Heart left ventricle (tissue), 16 donors: Measurements from ENCODE around the gene SEH1L. TPM values are rescaled to one million over a fixed set of nuclear protein-coding genes. Genes with fewer than 3 reads are reported as not detected.
A peak's percentile ranks its signal among the peaks of the same experiment; 100 is the strongest.
"Not testable (repeated sequence)": the region's sequence is repeated elsewhere in the genome, so short reads cannot be mapped to it uniquely, and the experiment has no call there.

Source experiments
- ATAC-seq, 4 donors: fragments of 200-7000 bp; cut with Tn5 transposase; one replicate each; pipeline ENCODE4 v1.9.1; 2020 to 2022; ENCODE audit warnings: moderate library complexity in 4 of 4, mild to moderate bottlenecking in 3 of 4, moderate number of reproducible peaks in 1 of 4
- DNase-seq, 5 donors: peaks; one replicate each; pipeline ENCODE4 v3.0.0-alpha.2; 2020
- H3K27ac ChIP-seq, 12 donors: fragments of 200-600 bp; sonication (generic) in 4 of 12; one replicate each; pipeline versions ENCODE4 v1.5.0 to v1.8.0; 2016 to 2022; ENCODE audit warnings: mild to moderate bottlenecking in 2 of 12
- H3K27me3 ChIP-seq, 9 donors: fragments of 200-600 bp; sonication (generic) in 2 of 9; one replicate each; pipeline versions ENCODE4 v1.5.1 to v1.8.0; 2016 to 2022; ENCODE audit warnings: mild to moderate bottlenecking in 3 of 9
- H3K36me3 ChIP-seq, 9 donors: fragments of 200-600 bp; sonication (generic) in 2 of 9; one replicate each; pipeline versions ENCODE4 v1.5.0 to v1.8.0; 2018 to 2022; ENCODE audit warnings: mild to moderate bottlenecking in 2 of 9
- H3K4me1 ChIP-seq, 12 donors: fragments of 200-600 bp; sonication (generic) in 4 of 12; one replicate each; pipeline versions ENCODE4 v1.5.0 to v1.8.0; 2016 to 2022; ENCODE audit warnings: mild to moderate bottlenecking in 3 of 12
- H3K4me3 ChIP-seq, 12 donors: fragments of 200-600 bp; sonication (generic) in 4 of 12; one replicate each; pipeline versions ENCODE4 v1.5.0 to v1.8.0; 2017 to 2022; ENCODE audit warnings: mild to moderate bottlenecking in 9 of 12, moderate library complexity in 4 of 12
- H3K9me3 ChIP-seq, 12 donors: fragments of 200-600 bp; sonication (generic) in 4 of 12; one replicate each; pipeline versions ENCODE4 v1.5.0 to v1.8.0; 2016 to 2022; ENCODE audit warnings: mild to moderate bottlenecking in 1 of 12
- POLR2A ChIP-seq, 2 donors: fragments of 450-650 bp; IDR thresholded peaks; one replicate each; pipeline ENCODE4 v1.6.1; 2017; ENCODE audit warnings: antibody characterized with exemption in 2 of 2, mild to moderate bottlenecking in 2 of 2, moderate library complexity in 2 of 2
- WGBS, 4 donors: extraction: QIAGEN DNeasy Blood & Tissue Kit in 2 of 4; methylation state at CpG; one replicate each; pipeline versions ENCODE4 v1.1.5 to v1.1.7; 2013 to 2018; 5-methylcytosine and 5-hydroxymethylcytosine counted together
- intact Hi-C, 10 donors: fragments of 100-400 bp; cut with DNase I; formaldehyde crosslinking; loops; one replicate each; pipeline versions ENCODE4 v1.11.1 to v1.14.2; 2022
- polyA plus RNA-seq, 2 donors: library from polyadenylated mRNA; stranded (reverse); fragments of 200-250 nt; gene quantifications; one replicate each; pipeline ENCODE4 v1.2.3, GENCODE V29; 2013
- total RNA-seq, 9 donors: library from RNA; depleted of rRNA in 2 of 9; stranded (reverse); fragments of >200 nt in 2 of 9; fragmentation: NEBNext Ultra II Directional in 3 of 9; extraction: Animal tissue kit (Norgen Biotek cat#: 25700) in 3 of 9; gene quantifications; one replicate each; pipeline versions ENCODE4 v1.1.0 to v1.2.4, GENCODE V29; 2016 to 2023
- TF ChIP-seq, protein P1 (sequence below), 12 donors: fragments of 200-600 bp; sonication (generic) in 4 of 12; IDR thresholded peaks; one replicate each; pipeline versions ENCODE4 v1.5.0 to v1.8.0; 2018 to 2022; ENCODE audit warnings: antibody characterized with exemption in 12 of 12, mild to moderate bottlenecking in 5 of 12
- donor health status: ischemic (EF 13 %, LVEDD 7.1; RV severe dilation, severe dysfunction).
- donor health status: healthy with polysubstance abuse.
- donor health status: DM: no; HTN: yes; CAD: no.
- donor health status: DM: no; HTN: no; CAD: no.
- donor health status: ischemic (EF 25% LVEDD 6.9; RV normal size, moderate dysfunction).
- donor health status: ischemic (EF 25% LVEDD 5.7; RV mildly dilated, moderate dysfunction).
- donor health status: healthy.
- donor health status: DM: yes; HTN: yes; CAD: no.
- donor health status: ischemic (EF 35%, LVEDD 5.7; RV mildly dilated, moderate dysfunction).
- donor health status: nonischemic (EF 11% LVEDD 7.7; RV severe dilation, severe dysfunction).
- donor health status: DM: yes; HTN: yes; CAD: no.
- donor health status: PGD.
- donor health status: ischemic (EF 29% LVEDD 5.4; RV normal size, mild dysfunction).
- donor health status: nonischemic (EF 23%, LVEDD 6.1; RV moderate dilation, normal function).

SEH1L gene
- total and polyA plus RNA-seq, 11 donors, result 8.6 to 39.9 (median 18.5) TPM

- no peak overlapping the region for H3K4me3 ChIP-seq
- peaks cover 0 to 58% (median 30%) of the 10 kb centered on the region in 12 donors for H3K4me1 ChIP-seq
- DNase-seq (no peak), ATAC-seq (no peak)
- H3K36me3 ChIP-seq, result peaks cover 0 to 4% (median 0%) of the 10 kb centered on the region in 9 donors
- intact Hi-C loops, result loop anchor here in 3 of 10 donors (5.0 to 10.0 kb wide), 4 partner anchors 41 to 731 kb away; partner anchors contain the start of genes FAM210A (in 1 of the 3), RNMT (in 1 of the 3) and SEH1L (in 1 of the 3)
- H3K27ac ChIP-seq, result no peak overlapping the region
- WGBS, 4 donors, result 81 to 88% (median 87%) methylated on average over 1 to 2 of the region's 2 CpGs
- no peak for TF ChIP-seq POLR2A (IDR thresholded peaks at IDR 0.05)
- H3K9me3 ChIP-seq, result no peaks in the 10 kb centered on the region
- no peaks in the 10 kb centered on the region for H3K27me3 ChIP-seq
These were observed 45.6 kb downstream of the SEH1L start for GRCh38 chr18:12993439-12993838.

DNA sequence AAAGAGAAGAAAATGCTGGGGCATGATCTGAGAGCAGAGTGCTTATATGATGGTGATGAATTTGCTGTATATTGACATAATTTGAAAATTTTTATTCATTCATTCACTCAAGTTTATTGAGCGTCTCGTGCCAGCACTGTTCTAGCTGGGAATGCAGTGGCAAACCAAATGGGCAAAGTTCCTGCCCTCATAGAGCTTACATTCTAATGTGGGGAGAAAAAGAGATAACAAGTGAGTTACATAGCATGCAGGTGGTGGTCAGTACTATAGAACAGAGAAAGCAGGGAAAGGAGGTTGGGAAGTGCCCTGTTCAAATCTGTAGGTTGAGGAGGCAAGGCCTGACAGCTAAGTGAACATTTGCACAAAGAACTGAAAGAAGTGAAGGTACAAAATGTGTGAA lies 47.6 kb downstream of the SEH1L start:
- no peak for DNase-seq
- intact Hi-C loops, result loop anchor here in 1 of 10 donors (10.0 kb wide), 2 partner anchors 549 to 729 kb away; partner anchors contain the start of genes FAM210A and RNMT
- Histone ChIP-seq H3K27me3 (no peaks in the 10 kb centered on the region), H3K4me1 (peaks cover 0 to 57% (median 28%) of the 10 kb centered on the region in 12 donors), H3K4me3 (no peak overlapping the region), H3K9me3 (no peaks in the 10 kb centered on the region), H3K27ac (no peak overlapping the region), H3K36me3 (peaks cover 0 to 13% (median 3%) of the 10 kb centered on the region in 9 donors)
- ATAC-seq, result no peak
- TF ChIP-seq, protein P1, sequence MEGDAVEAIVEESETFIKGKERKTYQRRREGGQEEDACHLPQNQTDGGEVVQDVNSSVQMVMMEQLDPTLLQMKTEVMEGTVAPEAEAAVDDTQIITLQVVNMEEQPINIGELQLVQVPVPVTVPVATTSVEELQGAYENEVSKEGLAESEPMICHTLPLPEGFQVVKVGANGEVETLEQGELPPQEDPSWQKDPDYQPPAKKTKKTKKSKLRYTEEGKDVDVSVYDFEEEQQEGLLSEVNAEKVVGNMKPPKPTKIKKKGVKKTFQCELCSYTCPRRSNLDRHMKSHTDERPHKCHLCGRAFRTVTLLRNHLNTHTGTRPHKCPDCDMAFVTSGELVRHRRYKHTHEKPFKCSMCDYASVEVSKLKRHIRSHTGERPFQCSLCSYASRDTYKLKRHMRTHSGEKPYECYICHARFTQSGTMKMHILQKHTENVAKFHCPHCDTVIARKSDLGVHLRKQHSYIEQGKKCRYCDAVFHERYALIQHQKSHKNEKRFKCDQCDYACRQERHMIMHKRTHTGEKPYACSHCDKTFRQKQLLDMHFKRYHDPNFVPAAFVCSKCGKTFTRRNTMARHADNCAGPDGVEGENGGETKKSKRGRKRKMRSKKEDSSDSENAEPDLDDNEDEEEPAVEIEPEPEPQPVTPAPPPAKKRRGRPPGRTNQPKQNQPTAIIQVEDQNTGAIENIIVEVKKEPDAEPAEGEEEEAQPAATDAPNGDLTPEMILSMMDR (IDR thresholded peaks at IDR 0.05), result no peak
- TF ChIP-seq POLR2A (IDR thresholded peaks at IDR 0.05), result no peak
- 66 to 100% (median 85%) methylated on average over 2 of the region's 2 CpGs for WGBS, 4 donors

- Histone ChIP-seq H3K4me1 (peaks cover 0 to 54% (median 26%) of the 10 kb centered on the region in 12 donors), H3K27ac (no peak overlapping the region), H3K4me3 (no peak overlapping the region), H3K36me3 (peaks cover 0 to 19% (median 6%) of the 10 kb centered on the region in 9 donors), H3K9me3 (no peaks in the 10 kb centered on the region), H3K27me3 (no peaks in the 10 kb centered on the region)
- DNase-seq, result no peak
- ATAC-seq, result no peak
- WGBS, 4 donors, result 89 to 95% (median 93%) methylated on average over 6 of the region's 6 CpGs
- TF ChIP-seq, protein P1 (IDR thresholded peaks at IDR 0.05), result no peak
- no peak for TF ChIP-seq POLR2A (IDR thresholded peaks at IDR 0.05)
- intact Hi-C loops, result loop anchor here in 1 of 10 donors (10.0 kb wide), 2 partner anchors 549 to 729 kb away; partner anchors contain the start of genes FAM210A and RNMT
These were observed 48.2 kb downstream of the SEH1L start for GRCh38 chr18:12995952-12996477.

DNA sequence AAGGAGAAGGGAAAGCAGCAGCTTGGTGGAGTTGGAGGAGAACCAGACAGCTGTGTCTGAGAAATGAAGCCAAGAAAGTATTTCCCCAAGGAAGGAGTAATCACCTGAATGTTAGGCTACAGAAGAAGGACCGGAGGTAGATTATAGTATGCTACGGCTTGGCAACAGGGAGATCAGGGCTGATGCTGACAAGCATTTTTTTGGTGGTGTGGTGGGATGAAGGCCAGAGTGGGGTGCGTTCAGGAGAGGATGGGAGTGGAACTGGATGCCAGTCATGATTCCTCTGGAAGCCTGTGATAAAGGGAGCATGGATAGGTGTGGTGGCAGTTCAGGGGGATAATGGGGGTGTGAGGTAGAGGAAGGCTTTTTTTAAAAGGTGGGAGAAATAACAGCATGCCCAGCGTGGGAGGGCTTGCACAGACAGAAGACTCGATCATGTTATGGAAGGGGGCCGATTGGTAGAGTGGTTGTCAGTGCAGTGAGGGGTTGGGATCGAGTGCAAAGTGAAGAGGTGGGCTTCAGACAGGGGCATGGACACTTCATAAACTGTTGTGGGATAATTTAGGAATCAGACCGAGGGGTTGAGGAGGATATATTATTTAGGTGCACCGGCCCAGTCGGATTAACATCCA lies 49.0 kb downstream of the SEH1L start:
- ATAC-seq (peak in 2 of 4 donors; percentile 13 to 29), DNase-seq (no peak)
- peaks cover 0 to 54% (median 26%) of the 10 kb centered on the region in 12 donors for H3K4me1 ChIP-seq
- peaks cover 0 to 27% (median 14%) of the 10 kb centered on the region in 9 donors for H3K36me3 ChIP-seq
- H3K9me3 ChIP-seq, result no peaks in the 10 kb centered on the region
- intact Hi-C loops, result loop anchor here in 1 of 10 donors (10.0 kb wide), 2 partner anchors 548 to 728 kb away; partner anchors contain the start of genes FAM210A and RNMT
- H3K27me3 ChIP-seq, result no peaks in the 10 kb centered on the region
- H3K27ac ChIP-seq, result no peak overlapping the region
- WGBS, 4 donors, result 44 to 51% (median 48%) methylated on average over 10 of the region's 10 CpGs
- no peak for TF ChIP-seq POLR2A (IDR thresholded peaks at IDR 0.05)
- TF ChIP-seq, protein P1 (IDR thresholded peaks at IDR 0.05), result no peak
- H3K4me3 ChIP-seq, result no peak overlapping the region

DNA sequence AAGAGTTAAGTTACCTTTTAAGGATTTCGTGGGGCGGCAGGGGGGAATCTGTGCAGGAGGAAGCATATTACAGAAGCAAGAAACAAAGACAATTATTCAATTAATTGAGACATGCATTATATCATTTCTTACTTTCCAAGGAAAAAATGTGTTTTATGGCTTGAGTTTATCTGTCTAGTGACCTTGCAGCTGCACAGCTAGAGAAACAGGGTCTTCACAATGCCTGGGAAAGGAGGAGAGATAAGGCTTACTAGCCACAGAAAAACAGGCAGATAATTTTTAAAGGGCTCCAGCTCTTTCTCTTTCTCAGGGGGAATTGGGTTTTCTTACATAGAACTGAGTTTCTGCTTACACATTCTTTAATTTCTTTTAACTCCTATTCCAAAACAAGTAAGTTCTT lies 49.5 kb downstream of the SEH1L start:
- not testable (repeated sequence) for DNase-seq, H3K4me3 ChIP-seq, ATAC-seq, H3K9me3 ChIP-seq, H3K27ac ChIP-seq, H3K27me3 ChIP-seq
- WGBS, 4 donors, result 27 to 54% (median 39%) methylated on average over 2 of the region's 2 CpGs
- intact Hi-C loops, result loop anchor here in 1 of 10 donors (10.0 kb wide), 2 partner anchors 547 to 727 kb away; partner anchors contain the start of genes FAM210A and RNMT
- Histone ChIP-seq H3K36me3 (peaks cover 0 to 32% (median 19%) of the 10 kb centered on the region in 9 donors), H3K4me1 (peaks cover 0 to 48% (median 21%) of the 10 kb centered on the region in 12 donors)
